DMS53 treated with DMSO at 0.1 percent for 48 hours (cell line): ENCODE measurements around the gene AJM1.
"Not testable (repeated sequence)": the region's sequence is repeated elsewhere in the genome, so short reads cannot be mapped to it uniquely, and the experiment has no call there.

Experiments
- DNase-seq: peaks from one replicate; lab custom pipeline; 2025; ENCODE audit not compliant: unreplicated experiment; lab: John Stamatoyannopoulos, UW

The AJM1 gene

DNA sequence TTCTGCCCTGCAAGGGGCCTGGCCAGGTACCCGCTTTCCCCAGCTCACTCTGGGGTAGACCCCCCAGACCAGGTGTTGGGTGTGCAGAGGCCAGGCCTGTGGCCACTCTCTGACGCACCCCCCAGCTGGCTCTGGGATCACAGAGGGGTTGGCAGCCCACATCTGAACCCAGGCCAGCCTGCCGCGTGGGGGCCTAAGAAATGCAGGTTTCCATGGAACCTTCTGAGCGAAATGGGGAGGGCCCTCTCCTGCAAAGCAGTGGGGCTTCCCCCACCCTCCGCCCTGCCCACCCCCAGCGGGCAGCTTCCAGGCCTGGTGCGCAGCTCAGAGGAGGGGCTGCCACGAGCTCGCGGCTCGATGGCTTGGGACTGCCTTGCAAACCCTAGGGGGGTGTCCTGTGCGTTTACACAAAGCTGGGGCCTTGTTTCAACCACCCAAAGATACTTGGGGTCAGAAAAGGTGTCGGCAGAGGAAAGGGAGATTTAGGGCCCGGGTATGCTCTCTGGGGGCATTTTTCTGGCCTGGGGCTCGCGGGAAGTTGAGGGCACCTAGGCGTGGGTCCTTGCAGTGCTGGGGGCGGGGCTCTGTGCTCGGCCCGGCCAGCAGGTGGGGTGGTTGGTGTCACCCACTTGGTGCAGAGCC, 1.0 kb downstream of the AJM1 start:
- not testable (repeated sequence) for DNase-seq

DNA sequence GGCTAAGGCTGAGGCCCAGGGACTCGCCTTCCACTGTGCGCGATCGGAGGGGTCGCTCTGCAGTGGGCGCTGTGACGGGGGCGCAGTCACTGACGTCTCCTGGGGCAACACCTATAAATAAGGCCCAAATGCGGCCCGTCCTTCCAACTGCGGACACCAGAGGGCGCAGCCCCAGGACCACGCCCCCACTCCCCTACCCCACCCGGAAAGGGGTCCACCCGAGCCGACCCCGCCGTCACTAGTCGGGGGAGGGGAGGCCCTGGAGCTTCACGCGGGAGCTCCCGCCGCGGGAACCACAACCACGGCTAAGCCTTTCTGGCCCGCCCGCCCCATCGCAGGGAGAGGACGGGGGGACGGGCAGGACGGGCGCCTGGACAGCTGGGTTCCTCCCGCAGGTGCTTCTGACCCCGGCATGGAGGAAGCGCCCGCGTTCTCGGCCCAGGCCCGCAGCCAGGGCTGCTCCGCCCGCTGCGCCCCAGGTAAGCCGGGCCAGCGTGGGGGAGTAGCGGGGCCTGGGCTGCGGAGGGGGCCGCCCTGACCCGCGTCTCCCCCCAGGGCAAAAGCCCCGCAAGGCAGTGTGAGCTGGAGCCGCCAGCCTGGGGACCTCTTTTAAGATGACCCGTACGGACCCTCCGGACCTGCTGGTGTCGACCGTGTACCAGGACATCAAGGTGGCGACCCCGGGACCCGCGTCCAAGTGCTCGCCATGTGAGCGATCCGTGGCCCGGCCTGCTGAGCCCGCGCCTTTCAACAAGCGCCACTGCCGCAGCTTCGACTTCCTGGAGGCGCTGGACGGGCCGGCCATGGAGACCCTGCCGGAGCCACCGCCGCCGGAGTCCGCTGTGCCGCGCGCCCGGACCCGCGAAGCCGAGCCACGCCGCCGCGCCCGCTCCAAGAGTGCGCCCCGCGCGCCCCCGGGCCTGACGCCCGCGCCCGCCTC, 1.8 kb downstream of the AJM1 start:
- DNase-seq = not testable (repeated sequence)

DNA sequence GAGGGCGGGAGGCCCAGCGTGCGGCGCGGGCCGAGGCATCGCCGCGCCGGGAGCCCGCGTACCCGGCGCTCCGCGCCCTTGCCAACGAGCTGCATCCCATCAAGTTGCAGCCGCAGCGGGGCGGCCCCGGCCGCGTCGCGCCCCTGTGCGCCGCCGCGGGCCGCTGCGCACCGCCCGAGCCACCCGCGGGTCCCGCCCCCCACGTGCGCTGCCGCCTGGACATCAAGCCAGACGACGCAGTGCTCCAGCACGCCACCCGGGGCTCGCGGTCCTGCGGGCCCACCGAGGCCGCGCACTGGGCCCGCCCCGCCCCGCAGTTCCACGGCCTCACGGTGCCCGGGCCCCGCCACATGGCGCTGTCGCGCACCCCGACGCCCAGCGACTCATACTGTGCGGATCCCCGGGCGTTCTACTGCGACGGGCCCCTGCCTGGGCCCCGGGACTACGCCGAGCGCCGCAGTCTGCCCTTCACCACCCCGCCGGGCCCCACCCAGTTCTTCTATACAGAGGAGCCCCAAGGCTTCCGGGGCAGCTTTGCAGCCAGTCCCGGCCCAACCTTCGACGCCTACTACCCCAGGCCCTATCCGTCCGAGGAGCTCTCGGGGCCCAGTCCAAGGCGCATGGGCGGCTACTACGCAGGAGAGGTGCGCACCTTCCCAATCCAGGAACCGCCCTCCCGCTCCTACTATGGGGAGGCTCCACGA, 2.6 kb downstream of the AJM1 start:
- DNase-seq = no peak

DNA sequence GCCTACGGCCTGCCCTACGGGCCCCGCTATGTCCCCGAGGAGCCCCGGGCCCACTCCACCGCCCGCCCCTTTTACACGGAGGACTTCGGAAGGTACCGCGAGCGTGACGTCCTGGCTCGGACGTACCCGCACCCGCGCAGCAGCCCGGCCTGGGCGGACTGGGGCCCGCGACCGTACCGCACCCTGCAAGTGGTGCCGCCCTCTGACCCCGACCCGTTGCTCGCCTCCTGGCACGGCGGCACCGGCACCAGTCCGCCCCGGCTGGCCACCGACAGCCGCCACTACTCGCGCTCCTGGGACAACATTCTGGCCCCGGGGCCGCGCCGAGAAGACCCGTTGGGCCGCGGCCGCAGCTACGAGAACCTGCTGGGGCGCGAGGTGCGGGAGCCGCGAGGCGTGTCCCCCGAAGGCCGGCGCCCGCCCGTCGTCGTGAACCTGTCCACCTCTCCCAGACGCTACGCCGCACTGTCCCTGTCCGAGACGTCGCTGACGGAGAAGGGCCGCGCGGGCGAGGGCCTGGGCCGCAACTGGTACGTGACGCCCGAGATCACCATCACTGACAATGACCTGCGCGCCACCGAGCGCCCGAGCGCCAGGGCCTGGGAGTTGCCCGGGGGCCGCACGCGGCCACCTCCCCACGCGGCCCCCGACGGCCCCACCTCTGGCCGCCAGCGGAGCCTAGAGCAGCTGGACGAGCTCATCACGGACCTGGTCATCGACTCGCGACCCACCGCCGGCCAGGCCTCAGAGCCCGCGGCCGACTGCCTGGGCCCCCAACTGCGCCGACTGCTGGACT, 3.4 kb downstream of the AJM1 start:
- no peak for DNase-seq

DNA sequence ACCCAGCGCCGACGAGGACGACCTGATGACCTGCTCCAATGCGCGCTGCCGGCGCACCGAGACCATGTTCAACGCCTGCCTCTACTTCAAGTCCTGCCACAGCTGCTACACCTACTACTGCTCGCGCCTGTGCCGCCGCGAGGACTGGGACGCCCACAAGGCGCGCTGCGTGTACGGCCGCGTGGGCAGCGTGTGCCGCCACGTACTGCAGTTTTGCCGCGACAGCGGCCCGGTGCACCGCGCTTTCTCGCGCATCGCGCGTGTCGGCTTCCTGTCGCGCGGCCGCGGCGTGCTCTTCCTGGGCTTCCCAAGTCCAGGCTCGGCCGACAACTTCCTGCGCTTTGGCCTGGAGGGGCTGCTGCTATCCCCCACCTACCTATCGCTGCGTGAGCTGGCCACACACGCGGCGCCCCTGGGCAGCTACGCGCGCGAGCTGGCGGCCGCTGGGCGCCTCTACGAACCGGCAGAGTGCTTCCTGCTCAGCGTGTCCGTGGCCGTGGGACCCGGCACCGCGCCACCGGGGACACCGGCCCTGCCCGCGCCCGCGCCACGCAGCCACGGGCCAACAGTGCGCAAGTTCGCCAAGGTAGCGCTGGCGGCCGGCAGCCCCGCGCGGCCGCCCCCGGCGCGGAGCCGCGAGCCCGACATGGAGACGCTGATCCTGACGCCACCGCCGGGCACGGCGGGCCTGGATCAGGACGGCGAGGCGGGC, 4.3 kb downstream of the AJM1 start:
- DNase-seq = peak; percentile 14

DNA sequence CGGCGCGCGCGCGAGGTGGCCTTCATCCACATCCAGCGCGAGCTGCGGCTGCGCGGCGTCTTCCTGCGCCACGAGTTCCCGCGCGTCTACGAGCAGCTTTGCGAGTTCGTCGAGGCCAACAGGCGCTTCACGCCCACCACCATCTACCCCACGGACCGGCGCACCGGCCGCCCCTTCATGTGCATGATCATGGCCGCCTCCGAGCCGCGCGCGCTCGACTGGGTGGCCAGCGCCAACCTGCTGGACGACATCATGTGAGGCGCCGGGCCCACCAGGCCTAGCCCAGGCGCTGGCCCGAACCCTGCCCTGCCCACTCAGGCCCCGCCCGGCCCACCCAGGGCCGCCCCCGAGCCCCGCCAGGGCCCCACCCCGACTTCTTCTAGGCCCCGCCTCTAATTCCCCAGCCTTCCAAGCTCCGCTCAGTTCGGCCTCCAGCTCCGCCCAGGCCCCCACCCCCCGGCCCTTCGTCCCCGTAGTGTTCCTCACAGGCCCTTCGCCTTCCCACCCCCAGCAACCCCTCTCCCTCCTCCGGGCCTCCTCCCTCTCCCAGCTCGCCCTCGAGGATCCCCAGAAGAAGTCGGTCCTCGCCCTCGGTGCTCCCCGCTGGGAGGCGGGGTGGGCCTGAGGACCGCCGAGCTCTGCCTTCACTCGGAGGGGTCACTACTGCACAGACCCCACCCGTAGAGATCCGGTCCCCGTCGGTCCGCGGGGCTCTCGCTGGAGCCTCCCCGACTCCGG, 5.0 kb downstream of the AJM1 start:
- peak; percentile 70 for DNase-seq

DNA sequence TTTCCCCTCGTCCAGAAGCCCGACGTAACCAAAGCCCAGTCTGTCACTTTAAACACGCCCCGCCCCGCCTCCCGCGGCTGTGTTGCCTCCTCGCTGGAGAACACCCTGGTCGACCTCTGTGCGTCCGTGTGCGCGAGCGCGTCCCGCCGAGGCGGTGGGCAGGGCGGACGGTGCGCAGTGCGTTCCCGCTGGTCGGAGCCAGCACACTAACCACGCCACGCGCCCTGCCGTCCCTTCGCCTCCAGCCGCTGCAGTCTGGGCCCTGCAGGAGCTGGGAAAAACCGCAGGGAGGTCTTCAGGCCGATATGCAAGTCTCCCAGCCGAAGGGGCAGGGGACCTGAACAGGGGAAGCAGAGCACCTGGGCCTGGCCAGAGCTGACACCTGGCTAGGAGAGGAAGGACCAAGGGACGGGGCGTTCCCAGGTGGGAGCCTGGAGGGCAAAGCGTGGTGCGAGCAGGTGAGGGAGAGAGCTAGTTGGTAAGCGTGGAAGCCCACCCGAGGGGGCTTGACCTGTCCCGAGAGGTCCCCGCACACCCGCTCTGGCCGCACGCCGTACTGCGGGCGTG, 5.6 kb downstream of the AJM1 start:
- DNase-seq = peak; percentile 84

DNA sequence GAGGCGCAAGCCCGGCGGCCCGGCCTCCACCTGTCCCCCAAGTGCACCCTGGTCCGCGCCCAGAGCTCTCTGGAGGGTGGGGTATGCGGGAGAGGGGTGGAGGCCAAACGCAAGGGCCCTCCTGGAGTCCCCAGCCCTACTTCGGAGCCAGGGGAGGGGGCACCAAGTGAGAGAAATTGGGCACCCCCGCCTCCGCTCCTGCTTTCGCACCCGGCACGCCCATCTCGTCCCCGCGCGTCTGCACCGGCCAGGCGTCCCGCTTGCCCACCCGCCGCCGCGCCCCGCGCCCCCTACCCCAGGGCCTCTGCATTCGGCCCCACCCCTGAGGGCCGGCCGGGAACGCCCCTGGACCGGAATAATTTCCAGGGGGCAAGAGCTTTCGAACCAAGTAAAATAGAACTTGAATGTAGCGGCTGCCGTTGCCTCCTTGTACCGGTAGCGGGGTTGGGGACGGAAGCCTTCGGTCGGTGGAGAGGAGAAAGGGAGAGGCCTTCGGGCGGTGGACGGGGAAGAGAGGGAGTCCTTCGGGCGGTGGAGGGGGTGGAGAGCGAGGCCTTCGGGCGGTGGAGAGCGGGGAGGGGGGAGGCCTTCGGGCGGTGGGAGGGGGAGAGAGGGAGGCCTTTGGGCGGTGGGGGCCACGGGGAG, 6.2 kb downstream of the AJM1 start:
- peak; percentile 17 for DNase-seq

DNA sequence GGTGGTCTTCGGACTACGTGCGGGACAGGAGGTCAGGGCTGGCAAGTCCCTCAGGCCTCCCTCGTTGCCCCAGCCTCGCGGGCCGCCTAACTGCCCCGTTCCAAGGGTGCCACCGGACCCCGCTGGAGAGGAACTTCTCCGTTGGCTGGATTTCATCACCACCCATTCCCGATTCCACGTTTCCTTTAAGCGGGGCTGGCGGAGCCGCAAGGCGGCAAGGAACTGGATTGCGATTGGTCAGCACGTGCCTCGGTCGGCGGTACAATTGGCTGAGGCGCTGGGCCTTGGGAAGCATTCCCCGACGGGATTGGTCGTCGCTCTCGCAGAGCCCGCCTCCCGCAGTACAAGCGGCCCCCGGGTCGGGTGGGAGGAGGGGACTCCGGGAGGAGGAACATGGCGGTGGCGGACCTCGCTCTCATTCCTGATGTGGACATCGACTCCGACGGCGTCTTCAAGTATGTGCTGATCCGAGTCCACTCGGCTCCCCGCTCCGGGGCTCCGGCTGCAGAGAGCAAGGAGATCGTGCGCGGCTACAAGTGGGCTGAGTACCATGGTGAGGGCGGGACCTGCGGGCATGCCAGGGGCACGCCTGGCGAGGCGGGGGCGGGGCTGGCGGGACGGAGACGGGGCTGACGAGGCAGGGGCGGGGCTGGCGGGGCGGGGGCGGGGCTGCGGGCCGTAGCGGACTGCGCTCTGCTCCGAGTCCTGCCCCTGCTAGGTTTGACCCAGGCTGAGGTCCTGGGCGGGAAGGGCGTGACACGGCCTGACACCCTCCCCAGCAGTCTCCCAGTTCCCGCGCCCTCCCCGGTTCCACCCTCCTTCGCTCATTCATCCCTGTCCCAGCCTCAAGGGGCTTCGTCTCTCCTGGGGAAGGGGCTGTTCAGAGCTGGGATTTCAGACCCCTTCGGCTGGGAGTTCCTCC, 7.0 kb downstream of the AJM1 start, which contains the start of gene PHPT1:
Gene PHPT1 (plus strand): TSS at position 372 of the 922 bp plus-strand sequence. CDS start 22 bp downstream, at position 394.
- DNase-seq = peak; percentile 98

DNA sequence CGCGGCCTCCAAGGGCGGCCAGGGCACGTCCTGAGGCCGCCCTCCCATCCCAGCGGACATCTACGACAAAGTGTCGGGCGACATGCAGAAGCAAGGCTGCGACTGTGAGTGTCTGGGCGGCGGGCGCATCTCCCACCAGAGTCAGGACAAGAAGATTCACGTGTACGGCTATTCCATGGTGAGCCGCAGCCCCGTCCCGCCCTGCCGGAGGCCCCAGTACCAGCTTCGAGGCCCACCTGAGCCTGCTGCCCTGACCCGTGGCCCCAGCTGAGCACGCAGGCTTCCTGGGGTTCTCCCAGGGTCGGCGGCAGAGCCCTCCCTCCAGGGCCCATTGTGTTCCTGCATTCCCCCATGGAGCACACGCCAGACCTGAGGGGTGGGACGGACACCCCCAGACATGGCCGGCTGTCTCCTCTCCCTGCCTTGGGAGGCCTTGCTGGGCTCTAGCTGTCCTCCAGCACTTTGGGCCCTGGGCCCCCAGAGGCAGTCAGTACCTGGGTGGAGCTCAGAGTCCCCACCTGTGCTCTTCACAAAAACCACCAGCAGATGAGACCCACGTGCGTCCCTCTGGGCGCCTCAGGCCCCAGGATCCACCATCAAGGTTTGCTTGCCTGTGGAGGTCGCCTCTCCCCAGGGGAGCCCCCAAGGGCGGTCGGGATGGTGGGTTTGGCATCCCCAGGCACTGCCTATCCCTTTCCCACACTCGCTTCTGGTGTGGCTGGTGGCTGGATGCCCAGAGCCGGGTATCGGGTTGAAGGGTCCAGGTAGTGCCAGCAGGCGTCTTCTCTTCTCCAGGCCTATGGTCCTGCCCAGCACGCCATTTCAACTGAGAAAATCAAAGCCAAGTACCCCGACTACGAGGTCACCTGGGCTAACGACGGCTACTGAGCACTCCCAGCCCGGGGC, 7.9 kb downstream of the AJM1 start:
- no peak for DNase-seq

DNA sequence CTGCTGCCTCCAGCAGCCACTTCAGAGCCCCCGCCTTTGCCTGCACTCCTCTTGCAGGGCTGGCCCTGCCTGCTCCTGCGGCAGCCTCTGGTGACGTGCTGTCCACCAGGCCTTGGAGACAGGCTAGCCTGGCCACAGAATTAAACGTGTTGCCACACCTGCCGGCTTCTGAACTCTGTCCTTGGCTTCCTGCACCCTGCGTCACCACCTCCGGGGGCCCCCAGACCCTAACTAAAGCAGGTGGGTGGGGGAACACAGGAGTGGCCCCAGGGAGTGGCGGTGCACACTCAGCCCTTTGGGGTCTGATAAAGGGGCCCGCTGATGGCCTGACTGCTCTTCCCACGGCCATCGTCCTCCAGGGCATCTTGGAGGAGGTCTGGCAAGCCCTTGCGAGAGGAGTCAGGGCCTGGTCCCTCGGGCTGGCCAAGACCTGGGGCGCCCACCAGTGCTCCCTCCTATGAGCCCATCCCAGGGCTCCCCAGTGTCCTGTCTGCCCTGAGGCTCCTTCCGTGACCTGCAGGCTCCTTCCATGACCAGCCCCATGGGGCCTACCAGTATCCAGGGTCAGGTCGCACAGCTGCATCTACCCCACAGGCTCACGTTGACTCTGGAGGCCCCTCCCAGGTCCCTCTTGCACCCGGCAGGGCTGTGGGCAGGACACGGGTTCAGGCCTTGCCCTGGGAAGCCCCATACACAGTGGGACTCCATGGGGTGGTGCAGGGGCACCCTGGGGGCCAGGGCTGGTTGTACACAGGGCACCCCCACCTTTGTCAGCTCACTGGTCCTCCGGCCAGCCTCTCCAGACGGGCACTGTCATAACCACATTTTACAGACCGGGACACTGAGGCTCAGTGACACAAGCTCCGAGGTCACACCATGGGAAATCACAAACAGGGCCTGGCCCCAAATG, 8.8 kb downstream of the AJM1 start:
- DNase-seq = no peak

DNA sequence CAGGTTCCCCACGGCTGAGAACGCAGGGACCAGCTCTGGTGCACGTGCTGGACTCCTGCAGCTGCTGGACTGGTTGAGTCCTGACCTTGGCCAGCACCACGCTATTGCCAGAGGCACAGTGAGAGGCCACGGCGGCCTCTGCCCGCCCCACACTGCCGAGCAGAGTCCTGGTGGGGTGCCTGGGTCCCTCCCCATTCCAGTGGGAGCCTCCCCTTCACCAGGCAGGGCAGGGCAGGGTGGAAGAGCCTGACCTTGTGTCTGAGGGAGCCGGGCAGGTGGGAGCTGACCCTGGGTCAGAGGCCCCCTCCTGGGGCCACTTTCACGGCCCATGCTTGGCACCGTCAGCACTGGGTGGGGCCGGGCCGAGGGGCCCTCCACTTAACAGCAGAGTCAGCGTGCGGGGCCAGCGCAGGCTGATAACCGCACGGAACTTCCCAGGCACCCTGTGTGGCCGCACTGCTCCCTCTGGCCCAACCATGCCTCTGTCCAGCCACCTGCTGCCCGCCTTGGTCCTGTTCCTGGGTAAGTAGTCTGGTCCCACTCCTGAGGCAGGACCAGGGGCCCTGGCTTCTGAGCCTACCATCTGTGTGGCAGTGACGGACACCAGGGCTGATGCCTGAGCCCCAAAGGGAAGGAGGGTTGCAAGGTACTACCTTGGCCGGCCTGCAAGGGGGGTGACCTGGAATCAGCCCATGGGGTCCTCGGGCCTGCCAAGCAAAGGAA, 9.8 kb downstream of the AJM1 start, which contains the start of gene MAMDC4:
Gene MAMDC4 (plus strand): TSS at position 406 of the 723 bp plus-strand sequence. CDS start 71 bp downstream, at position 477.
- no peak for DNase-seq

DNA sequence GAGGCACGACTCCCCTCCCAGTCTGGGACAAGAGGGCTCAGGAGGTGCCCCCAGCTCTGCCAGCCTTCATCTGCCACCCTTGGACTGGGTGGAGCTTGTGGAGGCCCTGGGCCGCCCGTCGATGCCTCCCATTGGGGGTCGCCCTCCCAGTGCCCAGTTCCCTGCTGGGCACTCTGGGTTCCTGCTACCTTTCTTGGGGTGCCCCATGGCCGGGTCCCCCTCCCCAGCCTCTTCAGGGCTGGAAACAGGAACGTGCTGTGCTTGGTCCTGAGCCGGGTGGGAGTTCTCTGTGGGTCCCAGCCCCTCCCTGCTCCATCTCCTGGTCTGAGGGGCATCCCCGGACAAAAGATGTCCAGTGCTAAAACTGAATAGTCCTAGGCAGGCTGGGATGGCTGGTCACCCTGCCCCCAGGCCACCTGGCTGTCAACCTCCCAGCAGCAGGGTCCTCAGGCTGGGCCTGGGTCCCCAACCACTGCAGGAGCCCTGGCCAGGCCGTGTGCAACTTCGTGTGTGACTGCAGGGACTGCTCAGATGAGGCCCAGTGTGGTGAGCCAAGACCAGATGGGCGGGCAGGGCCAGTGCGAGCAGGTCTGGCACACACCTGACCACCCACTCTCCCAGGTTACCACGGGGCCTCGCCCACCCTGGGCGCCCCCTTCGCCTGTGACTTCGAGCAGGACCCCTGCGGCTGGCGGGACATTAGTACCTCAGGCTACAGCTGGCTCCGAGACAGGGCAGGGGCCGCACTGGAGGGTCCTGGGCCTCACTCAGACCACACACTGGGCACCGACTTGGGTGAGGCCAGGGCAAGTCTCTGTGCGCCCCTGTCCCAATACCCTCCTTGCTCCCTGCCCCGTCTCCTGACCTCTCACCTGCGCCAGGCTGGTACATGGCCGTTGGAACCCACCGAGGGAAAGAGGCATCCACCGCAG, 10.7 kb downstream of the AJM1 start:
- DNase-seq = no peak
